HepG2 (cell line): ENCODE data around the gene BCAR3.

Source experiments
- ATF7 ChIP-seq, 2 experiments: fragments of 450-650 bp in 1 of 2; sonication (generic) in 1 of 2; formaldehyde crosslinking in 1 of 2; IDR thresholded peaks; 2 replicates each; pipeline versions ENCODE4 v1.4.0 to v1.6.1; 2016 to 2020; ENCODE audit warnings: antibody characterized with exemption in 1 of 2, mild to moderate bottlenecking in 1 of 2, missing genetic modification reagents in 1 of 2
- BRCA1 ChIP-seq: sonication (generic); formaldehyde crosslinking; IDR thresholded peaks from 2 replicates; pipeline ENCODE4 v1.4.0; 2020; ENCODE audit warnings: missing genetic modification reagents
- ESRRA ChIP-seq: sonication (generic); formaldehyde crosslinking; IDR thresholded peaks from 2 replicates; pipeline ENCODE4 v1.5.1; 2020; ENCODE audit warnings: mild to moderate bottlenecking, low read depth, missing genetic modification reagents

GRCh38 chr1:93729502-93729901 is 47.9 kb upstream of the BCAR3 start:
- TF ChIP-seq ATF7 (IDR thresholded peaks at IDR 0.05) = no peak
- TF ChIP-seq ATF7 (CRISPR knock-in tag; IDR thresholded peaks at IDR 0.05) = no peak
- TF ChIP-seq ESRRA (CRISPR knock-in tag) = no peak
- no peak for TF ChIP-seq BRCA1 (CRISPR knock-in tag)
